HEK293T (cell line): ENCODE results near the gene FER.

Experiments
- ARNT ChIP-seq: fragments of 450-650 bp; IDR thresholded peaks from 2 replicates; pipeline ENCODE4 v1.6.1; 2017; ENCODE audit warnings: mild to moderate bottlenecking
- BHLHE40 ChIP-seq: fragments of 450-650 bp; IDR thresholded peaks from 2 replicates; pipeline ENCODE4 v1.6.1; 2016; ENCODE audit warnings: mild to moderate bottlenecking, moderate library complexity, borderline replicate concordance
- FOXA1 ChIP-seq: fragments of 450-650 bp; IDR thresholded peaks from 2 replicates; pipeline ENCODE4 v1.6.1; 2016; ENCODE audit warnings: mild to moderate bottlenecking
- FOXK2 ChIP-seq: fragments of 450-650 bp; IDR thresholded peaks from 2 replicates; pipeline ENCODE4 v1.6.1; 2016; ENCODE audit warnings: mild to moderate bottlenecking
- FOXM1 ChIP-seq: fragments of 450-650 bp; IDR thresholded peaks from 2 replicates; pipeline ENCODE4 v1.6.1; 2017; ENCODE audit warnings: mild to moderate bottlenecking, borderline replicate concordance
- NFRKB ChIP-seq: fragments of 450-650 bp; IDR thresholded peaks from 2 replicates; pipeline ENCODE4 v1.6.1; 2016; ENCODE audit warnings: mild to moderate bottlenecking, moderate library complexity
- SP1 ChIP-seq: fragments of 450-650 bp; IDR thresholded peaks from 2 replicates; pipeline ENCODE4 v1.6.1; 2017

DNA sequence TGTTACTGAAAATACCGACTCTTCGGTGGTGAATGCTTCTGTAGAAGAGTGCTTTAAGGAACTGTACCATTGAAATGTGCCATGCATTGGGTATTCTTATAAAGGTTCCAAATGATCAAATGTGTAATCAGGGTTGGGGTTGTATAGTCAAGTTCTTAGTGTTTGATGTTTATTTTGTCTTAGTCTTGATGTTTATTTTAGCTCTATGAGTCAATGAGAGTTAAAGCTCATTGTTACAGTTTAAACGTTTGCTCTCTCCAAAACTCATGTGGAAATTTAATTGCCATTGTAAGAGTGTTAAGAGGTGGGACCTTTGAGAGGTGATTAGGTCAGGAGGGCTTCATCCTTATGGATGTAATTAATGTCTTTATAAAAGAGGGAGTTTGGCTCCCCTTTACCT, 153.0 kb downstream of the FER start:
- no peak for TF ChIP-seq SP1
- no peak for TF ChIP-seq BHLHE40
- TF ChIP-seq NFRKB = no peak
- no peak for TF ChIP-seq FOXA1
- no peak for TF ChIP-seq FOXM1
- no peak for TF ChIP-seq ARNT
- TF ChIP-seq FOXK2 = no peak
